H1 (cell line): ENCODE measurements around the gene H2AZ2. TPM values are rescaled to one million over a fixed set of nuclear protein-coding genes. Genes with fewer than 3 reads are reported as not detected.

ENCODE experiments used
- CTCF ChIA-PET: fragments of 300-600 bp; sonication (Branson Sonifier 250); formaldehyde crosslinking; loops from one replicate; lab custom pipeline; 2021; ENCODE audit not compliant: partially characterized antibody; lab: Charles Lee
- POLR2A ChIA-PET: fragments of 300-600 bp; sonication (Branson Sonifier 250); formaldehyde crosslinking; loops from one replicate; lab custom pipeline; 2021; ENCODE audit warnings: inconsistent platforms; ENCODE audit not compliant: partially characterized antibody; lab: Charles Lee
- DNase-seq, 2 experiments: peaks; one replicate each; pipeline versions ENCODE4 v3.0.0 to v3.0.0-alpha.2; 2010 to 2022; ENCODE audit warnings: low spot score in 2 of 2, low read depth in 1 of 2, mixed read lengths in 1 of 2
- FAIRE-seq: peaks from 2 replicates; lab custom pipeline; 2011; peaks lifted over from hg19 to GRCh38; lab: Jason Lieb, UNC
- H2AFZ ChIP-seq: 2 replicates; pipeline ENCODE4 v1.8.1; 2012; ENCODE audit warnings: low read length, inconsistent platforms
- H2AK5ac ChIP-seq: 2 replicates; pipeline ENCODE4 v1.6.1; 2013; ENCODE audit warnings: low read depth, low read length
- H2BK120ac ChIP-seq: replicated peaks from 2 replicates; pipeline ENCODE3; 2013; ENCODE audit warnings: low read depth, low read length, inconsistent platforms
- H2BK12ac ChIP-seq: 2 replicates; pipeline ENCODE4 v1.6.1; 2013; ENCODE audit warnings: low read depth, low read length
- H2BK15ac ChIP-seq: 2 replicates; pipeline ENCODE4 v1.6.1; 2013; ENCODE audit warnings: low read length
- H2BK20ac ChIP-seq: 2 replicates; pipeline ENCODE4 v1.6.1; 2013; ENCODE audit warnings: low read length
- H2BK5ac ChIP-seq: 2 replicates; pipeline ENCODE4 v1.6.1; 2013; ENCODE audit warnings: low read depth, low read length
- H3K14ac ChIP-seq: 2 replicates; pipeline ENCODE4 v1.6.1; 2013; ENCODE audit warnings: inconsistent platforms; ENCODE audit not compliant: insufficient read length
- H3K18ac ChIP-seq: 2 replicates; pipeline ENCODE4 v1.6.1; 2013; ENCODE audit warnings: low read length; ENCODE audit errors: extremely low read depth
- H3K23ac ChIP-seq: 2 replicates; pipeline ENCODE4 v1.6.1; 2013; ENCODE audit warnings: inconsistent platforms; ENCODE audit not compliant: insufficient read length
- H3K23me2 ChIP-seq: 2 replicates; pipeline ENCODE4 v1.6.1; 2013; ENCODE audit warnings: low read depth, low read length
- H3K27ac ChIP-seq: 2 replicates; pipeline ENCODE4 v1.6.1; 2011; ENCODE audit warnings: low read depth, low read length, inconsistent platforms
- H3K27me3 ChIP-seq, 4 experiments: replicated peaks in 1 of 4; 1 replicate in 1 of 4; 2 replicates in 3 of 4; pipeline versions ENCODE4 v1.6.1 to v1.8.1; 2011 to 2013; ENCODE audit warnings: low read length in 3 of 4, mild to moderate bottlenecking in 3 of 4, inconsistent platforms in 2 of 4, mixed read lengths in 2 of 4, moderate library complexity in 1 of 4; ENCODE audit not compliant: control insufficient read depth in 3 of 4, insufficient read depth in 3 of 4; ENCODE audit errors: extremely low read depth in 1 of 4
- H3K36me3 ChIP-seq, 4 experiments: 2 replicates each; pipeline versions ENCODE4 v1.6.1 to v1.8.1; 2011 to 2013; ENCODE audit warnings: mild to moderate bottlenecking in 4 of 4, low read length in 3 of 4, moderate library complexity in 2 of 4, control low read depth in 1 of 4, inconsistent platforms in 1 of 4; ENCODE audit not compliant: insufficient read depth in 4 of 4, control insufficient read depth in 2 of 4
- H3K4ac ChIP-seq: replicated peaks from 2 replicates; pipeline ENCODE3; 2013; ENCODE audit warnings: low read length, low read depth, mixed read lengths, inconsistent platforms; ENCODE audit not compliant: insufficient read length
- H3K4me1 ChIP-seq, 4 experiments: replicated peaks in 1 of 4; 1 replicate in 1 of 4; 2 replicates in 3 of 4; pipeline versions ENCODE4 v1.6.1 to v1.8.1; 2011 to 2013; ENCODE audit warnings: low read length in 3 of 4, inconsistent platforms in 2 of 4, mixed read lengths in 1 of 4; ENCODE audit not compliant: insufficient read depth in 4 of 4, control insufficient read depth in 3 of 4
- H3K4me2 ChIP-seq, 2 experiments: 2 replicates each; pipeline versions ENCODE4 v1.6.1 to v1.8.1; 2011 to 2013; ENCODE audit warnings: low read depth in 2 of 2, low read length in 2 of 2, control low read depth in 1 of 2, inconsistent platforms in 1 of 2, mild to moderate bottlenecking in 1 of 2; ENCODE audit not compliant: insufficient read depth in 1 of 2
- H3K4me3 ChIP-seq, 4 experiments: fragments of 200-600, 300-600 bp in 1 of 4; sonication (generic), shearing (Covaris generic), sonication (Bioruptor Twin) in 1 of 4; 2 replicates each; pipeline versions ENCODE4 v1.5.1 to v1.8.1; 2011 to 2016; ENCODE audit warnings: low read length in 4 of 4, low read depth in 3 of 4, control low read depth in 2 of 4, inconsistent platforms in 2 of 4, mild to moderate bottlenecking in 2 of 4, mixed read lengths in 1 of 4, moderate library complexity in 1 of 4; ENCODE audit not compliant: insufficient read depth in 2 of 4; ENCODE audit errors: extremely low read depth in 1 of 4
- H3K56ac ChIP-seq: replicated peaks from 2 replicates; pipeline ENCODE3; 2013; ENCODE audit warnings: low read depth, mild to moderate bottlenecking, mixed read lengths, low read length, inconsistent platforms; ENCODE audit not compliant: insufficient read length
- H3K79me1 ChIP-seq: 2 replicates; pipeline ENCODE4 v1.6.1; 2013; ENCODE audit warnings: low read depth, low read length, control low read depth
- H3K79me2 ChIP-seq, 2 experiments: 2 replicates each; pipeline versions ENCODE4 v1.6.1 to v1.8.1; 2012 to 2013; ENCODE audit warnings: low read length in 2 of 2, mild to moderate bottlenecking in 2 of 2, inconsistent platforms in 1 of 2; ENCODE audit not compliant: insufficient read depth in 2 of 2, control insufficient read depth in 1 of 2
- H3K9ac ChIP-seq, 4 experiments: replicated peaks in 1 of 4; 1 replicate in 1 of 4; 2 replicates in 3 of 4; pipeline versions ENCODE4 v1.6.1 to v1.8.1; 2011 to 2013; ENCODE audit warnings: low read depth in 3 of 4, low read length in 3 of 4, control low read depth in 2 of 4, mild to moderate bottlenecking in 2 of 4, moderate library complexity in 2 of 4, inconsistent platforms in 1 of 4; ENCODE audit errors: extremely low read depth in 1 of 4
- H3K9me3 ChIP-seq, 2 experiments: 2 replicates each; pipeline versions ENCODE4 v1.6.1 to v1.8.1; 2012 to 2013; ENCODE audit warnings: mild to moderate bottlenecking in 2 of 2, moderate library complexity in 2 of 2, control low read depth in 1 of 2, inconsistent platforms in 1 of 2, low read depth in 1 of 2, low read length in 1 of 2, mixed read lengths in 1 of 2; ENCODE audit not compliant: insufficient read depth in 2 of 2
- H4K20me1 ChIP-seq, 2 experiments: replicated peaks in 1 of 2; 2 replicates each; pipeline versions ENCODE3 to v1.8.1; 2011 to 2013; ENCODE audit warnings: inconsistent platforms in 2 of 2, low read length in 2 of 2, mild to moderate bottlenecking in 1 of 2; ENCODE audit not compliant: insufficient read depth in 2 of 2, control insufficient read depth in 1 of 2
- H4K5ac ChIP-seq: 2 replicates; pipeline ENCODE4 v1.6.1; 2013; ENCODE audit warnings: low read length, low read depth, mixed read lengths, inconsistent platforms; ENCODE audit not compliant: insufficient read length
- H4K8ac ChIP-seq: 2 replicates; pipeline ENCODE4 v1.8.0; 2013; ENCODE audit warnings: mild to moderate bottlenecking, moderate library complexity, low read length, inconsistent platforms; ENCODE audit not compliant: insufficient read depth; ENCODE audit errors: extremely low read depth
- H4K91ac ChIP-seq: replicated peaks from 2 replicates; pipeline ENCODE3; 2013; ENCODE audit warnings: low read length, mixed read lengths, inconsistent platforms; ENCODE audit not compliant: insufficient read length
- ASH2L ChIP-seq: fragments of 200-600, 300-600 bp; sonication (generic); IDR thresholded peaks from one replicate; pipeline ENCODE4 v1.7.1; 2017; ENCODE audit warnings: low read length
- ATF2 ChIP-seq: IDR thresholded peaks from 2 replicates; pipeline ENCODE4 v1.6.1; 2012; ENCODE audit warnings: low read length, inconsistent platforms
- CHD1 ChIP-seq: IDR thresholded peaks from 2 replicates; pipeline ENCODE4 v1.6.1; 2012; ENCODE audit warnings: low read depth, low read length, improper control_type of control experiment
- GABPA ChIP-seq: IDR thresholded peaks from 2 replicates; pipeline ENCODE4 v1.6.1; 2011; ENCODE audit warnings: mild to moderate bottlenecking, low read length, moderate library complexity, borderline replicate concordance; ENCODE audit not compliant: insufficient read depth
- SP2 ChIP-seq: IDR thresholded peaks from 2 replicates; pipeline ENCODE4 v1.6.1; 2012; ENCODE audit warnings: mild to moderate bottlenecking, low read length, inconsistent platforms
- TCF12 ChIP-seq: IDR thresholded peaks from 2 replicates; pipeline ENCODE4 v1.6.1; 2011; ENCODE audit warnings: low read depth, mild to moderate bottlenecking, low read length
- YY1 ChIP-seq: IDR thresholded peaks from 2 replicates; pipeline ENCODE4 v1.6.1; 2011; ENCODE audit warnings: low read depth, mild to moderate bottlenecking, low read length
- polyA plus RNA-seq, 7 experiments: library from polyadenylated mRNA; depleted of rRNA in 3 of 7; stranded (reverse) in 5 of 7; unstranded in 2 of 7; fragments of >200 nt in 5 of 7; fragments of 200-250 nt in 2 of 7; gene quantifications; 1 replicate in 5 of 7; 2 replicates in 1 of 7; 4 replicates in 1 of 7; pipeline versions ENCODE4 v1.2.1 to v1.2.3, GENCODE V29; 2011 to 2013; ENCODE audit warnings: missing spikeins in 2 of 7, mixed read lengths in 2 of 7
- total RNA-seq: library from RNA; stranded (reverse); fragmentation: NEBNext Ultra II Directional; extraction: Animal tissue kit (Norgen Biotek cat#: 25700); gene quantifications from 2 replicates; pipeline ENCODE4 v1.2.1, GENCODE V29; 2021
- TF ChIP-seq, protein P1 (sequence below): IDR thresholded peaks from 2 replicates; pipeline ENCODE4 v1.6.1; 2011; ENCODE audit warnings: low read depth, mild to moderate bottlenecking, low read length; ENCODE audit not compliant: insufficient read depth
- TF ChIP-seq, protein P2 (sequence below): IDR thresholded peaks from 2 replicates; pipeline ENCODE4 v1.6.1; 2012; ENCODE audit warnings: inconsistent platforms

H2AZ2 gene
- total and polyA plus RNA-seq, 2 of the 8 experiments (the other 6 are each of a cell fraction or from before 2014, with no cell fraction given): 168 to 187 TPM

- no peak overlapping the region for H4K8ac ChIP-seq
- no peak overlapping the region for H3K27ac ChIP-seq
- POLR2A ChIA-PET: interaction anchor here (0.8 to 3.6 kb wide), 6 partner anchors 9 to 70 kb away, joined by 3 to 27 read pairs (median 6); partner anchors contain the start of gene PPIA
- H4K91ac ChIP-seq: no peak overlapping the region
- H3K23me2 ChIP-seq: no peaks in the 10 kb centered on the region
- no peaks in the 10 kb centered on the region for H3K27me3 ChIP-seq
- no peak overlapping the region for H2BK20ac ChIP-seq
- no peak overlapping the region for H3K9ac ChIP-seq
- no peak overlapping the region for H2BK15ac ChIP-seq
- H2AK5ac ChIP-seq: no peak overlapping the region
- no peak overlapping the region for H4K5ac ChIP-seq
- no peak for FAIRE-seq
- no peak overlapping the region for H3K4me3 ChIP-seq
- H3K23ac ChIP-seq: no peak overlapping the region
- no peaks in the 10 kb centered on the region for H3K9me3 ChIP-seq
- H2BK120ac ChIP-seq: no peak overlapping the region
- no peak overlapping the region for H3K4ac ChIP-seq
- CTCF ChIA-PET: interaction anchor here (0.6 to 1.3 kb wide), 7 partner anchors 8 to 324 kb away, joined by 3 to 4 read pairs (median 3); partner anchors contain the start of gene H2AZ2
- H3K79me1 ChIP-seq: no peaks in the 10 kb centered on the region
- H3K36me3 ChIP-seq: no peaks in the 10 kb centered on the region
- no peak overlapping the region for H3K14ac ChIP-seq
- no peak overlapping the region for H2AFZ ChIP-seq
- no peak for DNase-seq
- H3K4me1 ChIP-seq: no peaks in the 10 kb centered on the region
- H3K18ac ChIP-seq: no peak overlapping the region
- H3K4me2 ChIP-seq: no peak overlapping the region
- H4K20me1 ChIP-seq: no peaks in the 10 kb centered on the region
- no peak overlapping the region for H3K56ac ChIP-seq
- H2BK12ac ChIP-seq: no peak overlapping the region
- H2BK5ac ChIP-seq: no peak overlapping the region
- no peaks in the 10 kb centered on the region for H3K79me2 ChIP-seq
- TF ChIP-seq CHD1: no peak
- TF ChIP-seq YY1: no peak
- no peak for TF ChIP-seq ATF2
- TF ChIP-seq GABPA: no peak
- TF ChIP-seq, protein P1, sequence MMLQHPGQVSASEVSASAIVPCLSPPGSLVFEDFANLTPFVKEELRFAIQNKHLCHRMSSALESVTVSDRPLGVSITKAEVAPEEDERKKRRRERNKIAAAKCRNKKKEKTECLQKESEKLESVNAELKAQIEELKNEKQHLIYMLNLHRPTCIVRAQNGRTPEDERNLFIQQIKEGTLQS: no peak
- TF ChIP-seq, protein P2, sequence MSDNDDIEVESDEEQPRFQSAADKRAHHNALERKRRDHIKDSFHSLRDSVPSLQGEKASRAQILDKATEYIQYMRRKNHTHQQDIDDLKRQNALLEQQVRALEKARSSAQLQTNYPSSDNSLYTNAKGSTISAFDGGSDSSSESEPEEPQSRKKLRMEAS: no peak
- TF ChIP-seq ASH2L: no peak
- no peak for TF ChIP-seq SP2
- no peak for TF ChIP-seq TCF12
Observed at GRCh38 chr7:44811093-44811492, 36.8 kb downstream of the H2AZ2 start.
